IMR-90 (cell line): ENCODE measurements around the gene GLIS1.

Source experiments
- BHLHE40 ChIP-seq: fragments of 150-350 bp; IDR thresholded peaks from 2 replicates; pipeline ENCODE4 v1.6.1; 2016; ENCODE audit warnings: mild to moderate bottlenecking, low read depth, low read length
- CHD1 ChIP-seq: IDR thresholded peaks from 2 replicates; pipeline ENCODE4 v1.6.1; 2012; ENCODE audit warnings: low read depth, low read length, improper control_type of control experiment
- CTCF ChIP-seq: conservative IDR thresholded peaks from 2 replicates; pipeline ENCODE4 v1.5.1; 2012; ENCODE audit warnings: mild to moderate bottlenecking, low read depth, low read length, improper control_type of control experiment
- MAFK ChIP-seq: IDR thresholded peaks from 2 replicates; pipeline ENCODE4 v1.6.1; 2012; ENCODE audit warnings: low read depth, low read length, improper control_type of control experiment
- MXI1 ChIP-seq: IDR thresholded peaks from 2 replicates; pipeline ENCODE4 v1.6.1; 2012; ENCODE audit warnings: low read depth, mild to moderate bottlenecking, low read length, moderate library complexity, borderline replicate concordance
- POLR2A ChIP-seq: IDR thresholded peaks from 2 replicates; pipeline ENCODE4 v1.6.1; 2012; ENCODE audit warnings: mild to moderate bottlenecking, low read depth, low read length
- RAD21 ChIP-seq: IDR thresholded peaks from 2 replicates; pipeline ENCODE4 v1.6.1; 2012; ENCODE audit warnings: low read length, improper control_type of control experiment
- RFX5 ChIP-seq: IDR thresholded peaks from 2 replicates; pipeline ENCODE4 v1.8.0; 2012; ENCODE audit warnings: low read depth, mild to moderate bottlenecking, low read length, moderate library complexity
- SMC3 ChIP-seq: fragments of 150-350 bp; IDR thresholded peaks from 2 replicates; pipeline ENCODE4 v1.6.1; 2016; ENCODE audit warnings: low read depth, mild to moderate bottlenecking, antibody characterized with exemption, low read length, moderate library complexity
- TF ChIP-seq, protein P1 (sequence below): fragments of 150-350 bp; IDR thresholded peaks from 2 replicates; pipeline ENCODE4 v1.6.1; 2017; ENCODE audit warnings: mild to moderate bottlenecking, antibody characterized with exemption, low read length, low read depth
- TF ChIP-seq, protein P2 (sequence below): fragments of 150-350 bp; IDR thresholded peaks from 2 replicates; pipeline ENCODE4 v1.6.1; 2016; ENCODE audit warnings: low read depth, mild to moderate bottlenecking, low read length, moderate library complexity, borderline replicate concordance

GRCh38 chr1:53729456-53730223 is 9.3 kb downstream of the GLIS1 start:
- TF ChIP-seq CTCF: no peak
- TF ChIP-seq, protein P1, sequence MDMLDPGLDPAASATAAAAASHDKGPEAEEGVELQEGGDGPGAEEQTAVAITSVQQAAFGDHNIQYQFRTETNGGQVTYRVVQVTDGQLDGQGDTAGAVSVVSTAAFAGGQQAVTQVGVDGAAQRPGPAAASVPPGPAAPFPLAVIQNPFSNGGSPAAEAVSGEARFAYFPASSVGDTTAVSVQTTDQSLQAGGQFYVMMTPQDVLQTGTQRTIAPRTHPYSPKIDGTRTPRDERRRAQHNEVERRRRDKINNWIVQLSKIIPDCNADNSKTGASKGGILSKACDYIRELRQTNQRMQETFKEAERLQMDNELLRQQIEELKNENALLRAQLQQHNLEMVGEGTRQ: no peak
- no peak for TF ChIP-seq MAFK
- TF ChIP-seq MXI1: no peak
- TF ChIP-seq, protein P2, sequence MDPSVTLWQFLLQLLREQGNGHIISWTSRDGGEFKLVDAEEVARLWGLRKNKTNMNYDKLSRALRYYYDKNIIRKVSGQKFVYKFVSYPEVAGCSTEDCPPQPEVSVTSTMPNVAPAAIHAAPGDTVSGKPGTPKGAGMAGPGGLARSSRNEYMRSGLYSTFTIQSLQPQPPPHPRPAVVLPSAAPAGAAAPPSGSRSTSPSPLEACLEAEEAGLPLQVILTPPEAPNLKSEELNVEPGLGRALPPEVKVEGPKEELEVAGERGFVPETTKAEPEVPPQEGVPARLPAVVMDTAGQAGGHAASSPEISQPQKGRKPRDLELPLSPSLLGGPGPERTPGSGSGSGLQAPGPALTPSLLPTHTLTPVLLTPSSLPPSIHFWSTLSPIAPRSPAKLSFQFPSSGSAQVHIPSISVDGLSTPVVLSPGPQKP: no peak
- no peak for TF ChIP-seq POLR2A
- TF ChIP-seq RFX5: no peak
- no peak for TF ChIP-seq BHLHE40
- TF ChIP-seq SMC3: no peak
- TF ChIP-seq CHD1: no peak
- TF ChIP-seq RAD21: no peak
